ENCODE measurements around the gene FAM13A.

The FAM13A gene

DNA sequence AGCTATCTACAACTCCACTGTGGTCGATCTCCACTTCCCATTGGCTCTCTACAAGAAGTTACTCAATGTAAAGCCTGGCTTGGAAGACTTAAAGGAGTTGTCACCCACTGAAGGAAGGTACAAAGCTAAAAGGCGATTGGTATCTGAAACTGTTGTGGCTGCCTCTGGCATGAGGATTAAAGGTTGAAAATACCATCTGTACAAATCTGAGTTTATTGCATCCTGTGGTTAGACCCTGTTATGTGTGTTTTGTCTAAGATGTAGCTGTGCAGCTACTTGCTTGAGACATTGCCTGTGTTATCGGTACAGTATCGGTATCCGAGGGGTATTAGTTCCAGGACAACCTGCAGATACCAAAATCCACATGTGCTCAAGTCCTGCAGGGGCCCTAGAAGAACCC is 375.8 kb downstream of the FAM13A start:
- in situ Hi-C loops (cut with HindIII; ENCODE audit: low pct_ligation_motif_present, low sequenced_read_pairs), result no loop called here
- DNase-seq, result no peak
- no peak overlapping the region for H3K4me3 ChIP-seq (ENCODE audit: low read depth, low read length)
- no peak overlapping the region for H3K27ac ChIP-seq
- H3K27me3 ChIP-seq (replicated peaks), result no peaks in the 10 kb centered on the region
- no peak for TF ChIP-seq CTCF (IDR thresholded peaks at IDR 0.05; ENCODE audit: low read depth, low read length, missing control alignments)
- no peaks in the 10 kb centered on the region for H3K36me3 ChIP-seq (replicated peaks)
